ENCODE results near the gene DNASE1L2.
"Not testable (repeated sequence)": the region's sequence is repeated elsewhere in the genome, so short reads cannot be mapped to it uniquely, and the experiment has no call there.

DNASE1L2 gene

DNA sequence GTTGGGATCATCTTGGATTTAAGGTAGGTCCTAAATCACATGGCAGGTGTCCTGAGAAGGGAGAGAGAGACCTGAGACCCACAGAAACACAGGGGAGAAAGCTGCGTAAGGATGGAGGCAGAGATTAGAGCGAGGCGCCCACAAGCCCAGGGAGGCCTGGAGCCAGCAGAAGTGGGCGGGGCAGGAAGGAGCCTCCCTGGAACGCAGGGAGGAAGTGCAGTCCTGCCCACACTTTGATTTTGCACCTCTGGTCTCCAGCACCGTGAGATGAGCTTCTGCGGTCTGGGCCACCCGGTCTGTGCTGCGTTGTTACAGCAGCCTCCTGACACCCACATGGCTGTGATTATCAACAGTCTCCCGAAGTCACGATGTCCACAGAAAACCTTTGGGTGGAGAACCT, 6.4 kb downstream of the DNASE1L2 start:
- DNase-seq, result no peak

DNA sequence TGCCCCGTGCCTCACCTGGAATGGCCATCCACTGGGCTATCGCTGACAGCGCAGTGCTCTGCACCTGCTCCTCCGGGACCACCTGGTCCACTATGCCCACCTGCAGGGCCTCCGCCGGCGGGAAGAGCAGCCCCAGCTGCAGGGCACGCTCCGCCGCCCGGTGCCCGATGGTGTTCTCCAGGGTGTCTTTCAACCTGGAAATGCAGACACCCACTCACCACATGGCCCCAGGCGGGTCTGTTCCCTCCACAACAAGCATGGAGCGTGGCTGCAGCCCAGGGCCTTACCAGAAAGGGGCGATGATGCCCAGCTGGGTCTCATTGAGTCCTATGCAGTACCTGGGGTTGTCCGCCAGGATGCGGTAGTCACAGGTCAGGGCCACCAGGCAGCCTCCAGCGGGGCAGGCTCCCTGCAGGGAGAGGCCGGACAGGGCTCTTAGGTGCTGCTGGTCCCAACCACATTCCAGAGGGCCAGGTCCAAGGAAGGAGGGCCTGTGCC, 6.8 kb downstream of the DNASE1L2 start:
- DNase-seq, result no peak

DNA sequence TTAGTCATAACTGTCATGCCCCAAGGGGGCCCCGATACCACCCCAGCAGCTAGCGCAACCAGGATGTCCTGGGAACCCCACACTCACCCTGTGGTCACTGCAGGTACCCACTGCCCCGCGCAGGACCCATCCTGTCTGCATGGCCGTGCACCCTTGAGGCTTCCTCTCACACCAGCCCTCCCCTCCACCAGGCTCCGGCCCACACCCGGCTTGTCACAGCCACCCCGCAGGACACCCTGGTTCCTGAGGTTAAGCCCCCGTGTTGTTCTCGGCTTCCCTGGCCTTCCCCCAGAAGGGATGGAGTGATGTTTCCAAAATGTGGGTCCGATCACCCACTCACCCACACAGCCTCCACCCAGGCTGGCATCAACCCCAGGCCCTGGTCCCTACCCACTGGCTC, 7.5 kb downstream of the DNASE1L2 start:
- DNase-seq, result no peak

GRCh38 chr16:2244301-2244700, 8.1 kb downstream of the DNASE1L2 start:
- no peak for DNase-seq

DNA sequence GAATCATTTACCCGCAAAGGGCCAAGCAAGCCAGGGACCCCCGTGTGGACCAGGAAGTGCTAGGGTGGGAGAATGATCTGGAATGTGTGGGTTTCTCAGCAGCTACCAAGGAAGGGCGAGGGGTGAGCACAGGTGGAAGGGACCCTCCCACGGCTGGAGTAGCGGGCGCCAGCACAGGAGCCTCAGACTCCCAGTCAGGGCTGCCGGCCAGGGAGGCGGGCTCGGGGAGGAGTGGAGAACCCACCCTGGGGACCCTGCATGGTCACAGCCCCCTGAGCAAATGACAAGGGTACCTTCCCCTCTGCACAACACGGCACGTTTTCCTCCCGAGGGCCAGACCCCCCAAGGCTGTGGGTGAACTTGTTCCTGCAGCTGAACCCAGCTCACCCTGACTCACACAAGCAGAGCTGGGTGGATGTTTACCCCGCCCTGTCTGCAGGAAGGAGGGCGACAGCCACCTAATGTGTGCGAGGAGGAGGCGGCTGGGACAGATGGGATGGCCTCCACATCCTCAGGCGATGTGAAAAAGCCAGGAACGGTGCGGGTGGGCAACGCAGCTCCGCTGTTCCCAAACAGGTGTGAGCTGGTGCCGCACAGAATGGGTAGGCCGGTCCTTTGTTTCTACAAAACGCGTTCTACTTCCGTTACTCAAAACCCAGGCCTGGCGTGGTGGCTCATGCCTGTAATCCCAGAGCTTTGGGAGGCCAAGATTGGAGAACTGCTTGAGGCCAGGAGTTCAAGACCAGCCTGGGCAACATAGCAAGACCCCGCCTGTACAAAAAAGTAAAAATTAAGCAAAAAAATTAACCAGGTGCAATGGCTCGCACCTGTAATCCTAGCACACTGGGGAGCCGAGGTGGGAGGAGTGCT, 8.9 kb downstream of the DNASE1L2 start:
- no peak for DNase-seq

DNA sequence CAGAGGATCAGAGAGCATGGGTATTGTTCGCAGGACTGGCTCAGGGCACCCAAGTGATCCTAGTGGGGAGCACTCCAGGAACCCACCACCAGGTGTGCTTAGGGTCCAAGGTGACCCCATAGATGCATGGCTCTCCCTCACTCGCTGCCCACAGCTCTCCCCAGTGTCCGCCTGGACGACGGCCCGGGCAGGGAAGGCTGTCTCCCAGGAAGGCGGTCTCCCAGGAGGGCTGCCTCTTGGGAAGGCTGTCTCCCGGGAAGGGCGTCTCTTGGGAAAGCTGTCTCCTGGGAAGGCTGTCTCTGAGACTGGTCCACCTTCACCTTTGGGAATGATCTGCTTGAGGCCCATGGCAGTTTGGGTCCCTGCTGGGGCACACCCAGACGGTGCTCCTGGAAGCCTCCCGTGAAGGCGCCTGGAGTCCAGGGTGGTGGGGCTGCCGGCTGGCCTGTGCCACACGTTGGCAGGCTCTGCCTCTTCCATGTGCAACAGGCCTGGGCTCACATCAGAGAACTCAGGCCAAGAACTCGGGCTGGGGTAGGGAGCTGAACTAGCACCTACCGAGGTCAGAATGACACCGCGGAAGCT, 10.1 kb downstream of the DNASE1L2 start:
- no peak for DNase-seq

DNA sequence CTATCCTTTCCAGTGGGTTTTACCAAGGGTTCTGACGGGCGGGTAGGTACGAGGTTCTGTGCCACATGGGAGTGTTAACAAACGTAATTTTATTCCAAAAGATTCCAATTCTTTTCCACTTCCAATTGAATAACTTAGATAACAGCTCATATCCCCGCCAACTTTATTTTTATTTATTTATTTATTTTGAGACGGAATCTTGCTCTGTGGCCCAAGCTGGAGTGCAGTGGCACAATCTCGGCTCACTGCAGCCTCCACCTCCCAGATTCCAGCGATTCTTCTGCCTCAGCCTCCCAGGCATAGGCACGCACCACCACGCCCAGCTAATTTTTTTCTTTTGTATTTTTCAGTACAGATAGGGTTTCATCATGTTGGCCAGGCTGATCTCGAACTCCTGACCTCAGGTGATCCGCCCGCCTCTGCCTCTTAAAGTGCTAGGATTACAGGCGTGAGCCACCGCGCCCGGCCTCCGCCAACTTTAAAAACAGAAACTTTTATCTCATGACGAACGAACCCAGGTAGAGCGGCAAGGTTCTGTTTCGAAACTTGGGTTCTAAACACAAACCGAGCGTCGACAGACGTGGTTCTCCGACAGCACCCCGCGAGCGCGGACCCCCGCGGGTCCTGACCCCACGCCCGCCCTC, 14.5 kb downstream of the DNASE1L2 start:
- DNase-seq, result no peak

DNA sequence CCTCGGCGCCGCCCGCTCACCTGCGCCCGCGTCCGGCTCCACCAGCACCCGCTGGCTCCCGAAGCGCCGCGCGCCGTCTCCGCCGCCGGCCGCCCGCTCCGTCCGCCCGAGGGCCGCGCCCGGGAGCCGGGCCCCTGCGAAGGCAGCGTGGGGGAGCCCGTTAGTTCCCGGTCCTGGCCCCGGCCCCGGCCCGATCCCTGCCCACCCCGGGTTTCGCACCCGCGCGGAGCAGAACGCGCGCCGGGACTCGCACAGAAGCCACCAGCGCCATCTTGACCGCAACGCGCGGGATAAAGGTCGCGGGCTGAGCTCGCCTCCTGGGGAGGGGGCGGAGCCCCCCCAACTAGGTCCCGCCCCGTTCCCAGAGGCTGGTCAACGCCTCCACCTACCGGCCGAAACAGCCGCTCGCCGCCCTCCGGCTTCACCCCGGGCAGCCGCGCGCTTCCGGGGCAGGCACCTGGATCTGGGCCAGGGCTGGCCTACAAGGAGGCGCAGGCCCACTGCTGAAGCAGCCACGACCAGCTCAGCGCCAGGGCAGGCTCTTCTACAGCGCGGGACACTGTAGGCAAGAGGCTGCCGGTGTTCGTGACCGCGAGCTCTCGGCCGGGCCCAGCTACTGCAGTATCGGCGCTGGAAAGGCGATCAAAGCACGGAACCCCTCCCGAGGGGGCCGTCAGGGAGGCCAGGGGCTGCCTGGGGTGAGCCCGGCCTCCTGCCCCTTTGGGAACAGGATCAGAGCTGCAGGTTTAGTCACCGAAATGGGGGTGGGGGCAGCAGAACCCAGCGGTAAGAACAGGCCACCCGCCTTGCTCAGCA, 15.3 kb downstream of the DNASE1L2 start, which contains the start of gene ECI1:
Gene ECI1 (minus strand): TSS at position 292 of the 816 bp plus-strand sequence. CDS start 21 bp downstream, at position 271.
- peak; percentile 91 for DNase-seq

- DNase-seq, result no peak
Measured at GRCh38 chr16:2252806-2253148, 16.5 kb downstream of the DNASE1L2 start.

GRCh38 chr16:2253293-2253692, 17.0 kb downstream of the DNASE1L2 start:
- DNase-seq, result no peak

DNA sequence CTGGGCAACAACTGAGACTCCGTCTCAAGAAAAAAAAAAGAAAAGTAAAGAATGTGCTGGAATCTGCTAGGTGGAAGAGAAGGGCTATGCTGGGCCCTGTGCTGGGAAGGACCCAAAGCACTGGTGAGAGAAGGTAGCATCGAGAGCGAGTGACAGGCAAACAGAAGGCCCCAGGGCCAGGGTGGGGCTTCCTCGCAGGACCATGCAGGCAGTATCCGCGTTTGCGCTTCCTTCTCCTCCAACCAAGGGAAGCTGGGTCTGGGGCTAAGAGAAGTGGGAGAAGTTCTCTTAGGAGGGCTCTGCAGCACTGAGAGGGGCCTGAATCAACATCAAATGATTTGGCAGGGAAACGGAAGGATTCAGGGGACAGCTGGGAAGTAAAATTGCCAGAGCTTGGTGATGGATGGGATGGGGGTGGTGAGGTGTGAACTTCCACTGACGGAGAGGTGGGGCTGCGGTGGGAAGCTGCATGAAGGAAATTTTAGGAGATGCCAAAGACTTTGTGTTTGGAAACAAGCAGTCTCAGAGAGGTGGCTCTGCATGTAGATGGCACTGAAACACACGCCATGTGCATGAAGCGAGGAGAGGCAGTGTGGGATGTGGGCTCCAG, 20.4 kb downstream of the DNASE1L2 start:
- DNase-seq, result no peak

- no peak for DNase-seq
Measured at GRCh38 chr16:2257726-2258125, 21.5 kb downstream of the DNASE1L2 start.

DNA sequence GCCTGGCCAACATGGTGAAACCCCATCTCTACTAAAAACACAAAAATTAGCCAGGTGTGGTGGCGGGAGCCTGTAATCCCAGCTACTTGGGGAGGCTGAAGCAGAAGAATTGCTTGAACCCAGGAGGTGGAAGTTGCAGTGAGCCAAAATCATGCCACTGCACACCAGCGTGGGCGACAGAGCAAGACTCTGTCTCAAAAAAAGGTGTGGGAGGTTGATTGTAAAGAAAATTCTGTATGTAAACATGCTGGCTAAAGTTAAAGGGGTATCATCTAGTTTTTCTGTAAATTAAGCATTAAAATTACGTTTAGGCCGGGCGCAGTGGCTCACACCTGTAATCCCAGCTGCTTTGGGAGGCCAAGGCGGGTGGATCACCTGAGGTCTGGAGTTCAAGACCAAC, 22.3 kb downstream of the DNASE1L2 start:
- not testable (repeated sequence) for DNase-seq

DNA sequence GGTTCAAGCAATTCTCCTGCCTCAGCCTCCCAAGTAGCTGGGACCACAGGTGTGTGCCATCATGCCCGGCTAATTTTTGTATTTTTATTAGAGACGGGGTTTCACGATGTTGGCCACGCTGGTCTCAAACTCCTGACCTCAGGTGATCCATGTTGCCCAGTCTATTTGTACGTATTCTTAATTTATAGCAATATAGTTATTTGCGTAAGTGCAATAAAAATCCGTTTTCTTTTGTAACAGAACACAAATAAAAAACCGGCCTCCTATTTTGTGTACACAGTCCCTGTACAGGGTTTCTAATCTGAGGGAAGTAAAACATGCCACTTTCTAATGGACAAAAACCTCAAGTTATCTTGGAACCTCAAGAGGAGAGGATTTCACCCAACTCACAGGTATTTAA, 24.0 kb downstream of the DNASE1L2 start:
- no peak for DNase-seq

- not testable (repeated sequence) for DNase-seq
Measured at GRCh38 chr16:2263026-2263425, 26.8 kb downstream of the DNASE1L2 start.

DNA sequence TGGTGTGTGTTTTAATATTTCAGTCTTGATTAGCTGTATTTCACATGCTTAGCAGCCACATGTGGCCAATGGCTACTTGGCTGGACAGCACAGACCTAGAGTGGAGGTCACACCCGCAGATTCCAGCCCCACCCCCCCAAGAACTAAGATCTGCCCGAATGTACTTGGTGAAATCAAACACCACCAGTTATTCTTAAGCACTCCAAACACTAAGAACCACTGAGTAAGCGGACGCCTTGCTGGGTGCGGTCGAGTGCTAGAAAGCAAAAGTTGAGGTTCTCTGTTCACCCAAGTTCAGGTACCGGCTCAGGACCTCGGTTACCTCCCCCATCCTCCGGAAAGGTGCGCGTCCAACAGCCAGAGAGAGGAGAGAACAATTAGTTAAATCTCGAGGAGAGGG, 30.6 kb downstream of the DNASE1L2 start:
- DNase-seq, result not testable (repeated sequence)

GRCh38 chr16:2267505-2267912, 31.3 kb downstream of the DNASE1L2 start:
- DNase-seq, result peak; percentile 100

- peak; percentile 100 for DNase-seq
Measured at GRCh38 chr16:2267913-2268666, 31.8 kb downstream of the DNASE1L2 start, which contains the start of gene RNPS1. Gene RNPS1, minus strand, starts transcription at chr16:2268126. Its CDS starts 3,483 bp downstream, at chr16:2264643.

GRCh38 chr16:2270070-2270462, 33.8 kb downstream of the DNASE1L2 start:
- DNase-seq, result no peak

DNA sequence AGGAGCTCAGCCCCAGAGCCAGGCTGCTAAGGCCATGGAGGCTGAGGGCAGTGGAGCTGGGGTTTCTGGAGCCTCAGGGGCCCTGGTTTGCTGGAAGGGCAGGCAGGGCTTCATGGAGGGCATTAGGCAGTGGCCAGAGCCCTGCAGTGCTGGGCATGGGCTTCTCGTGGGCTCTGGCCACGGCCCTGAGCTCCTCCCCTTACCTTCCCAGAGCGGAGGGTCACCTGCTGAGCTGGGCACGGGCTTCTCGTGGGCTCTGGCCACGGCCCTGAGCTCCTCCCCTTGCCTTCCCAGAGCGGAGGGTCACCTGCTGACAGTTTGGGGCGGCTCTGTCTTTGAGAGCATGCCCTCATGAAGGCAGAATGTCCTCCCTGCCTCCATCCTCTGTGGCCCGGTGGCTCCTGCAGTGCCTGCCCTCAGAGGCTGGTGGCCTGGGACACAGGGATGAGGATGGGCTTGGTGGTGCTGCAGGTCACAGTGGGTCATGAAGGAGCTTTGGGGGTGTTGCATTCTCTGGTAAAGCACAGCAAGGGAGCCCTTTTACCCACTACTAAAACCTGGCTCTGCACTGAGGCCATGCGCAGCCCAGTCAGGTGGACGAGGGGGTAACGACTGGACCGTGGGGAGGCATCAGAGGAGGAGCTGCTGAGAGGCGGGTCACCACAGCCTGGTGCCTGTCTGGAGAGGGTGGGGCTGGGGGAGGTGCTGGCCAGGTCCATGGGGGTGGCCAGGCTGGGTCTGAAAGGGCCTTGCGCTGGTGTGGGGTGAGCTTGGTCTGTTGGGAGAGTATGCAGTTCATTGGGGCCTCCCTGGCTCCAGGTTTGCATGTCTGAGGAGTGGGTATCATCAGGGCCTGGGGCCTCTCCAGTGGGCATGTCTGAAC, 34.6 kb downstream of the DNASE1L2 start:
- DNase-seq, result no peak

All from right kidney (tissue), 1 donor.